Measurements from ENCODE around the gene SLC8A1.

SLC8A1 gene

DNA sequence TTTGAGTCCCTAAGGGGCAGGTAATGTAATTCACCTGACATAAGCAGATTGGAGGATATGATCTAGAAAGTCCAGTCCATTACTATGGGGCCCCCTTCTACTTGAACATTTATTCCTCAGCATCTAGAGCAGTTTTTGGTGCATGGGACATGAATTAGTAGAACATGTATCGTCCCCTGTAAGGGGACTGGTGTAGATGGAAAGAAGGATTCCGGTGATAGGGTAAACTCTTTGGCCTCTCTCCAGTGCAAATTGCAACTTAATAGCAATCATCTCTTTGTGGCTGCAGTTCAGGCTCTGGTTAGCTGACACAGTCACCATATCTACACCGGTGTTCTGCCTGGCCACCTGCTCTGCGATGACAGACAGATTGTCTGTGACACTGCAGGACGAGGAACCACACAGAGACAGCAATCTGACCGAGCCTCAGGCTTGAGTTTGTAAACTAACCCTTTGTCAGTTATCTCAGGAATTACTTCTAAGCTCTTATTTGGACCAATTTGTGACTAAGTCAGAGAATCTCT, 6.4 kb upstream of the SLC8A1 start:
- no peak for DNase-seq (ENCODE audit: low read depth)

- no peak for DNase-seq (ENCODE audit: low read depth)
These were observed 5.9 kb upstream of the SLC8A1 start for GRCh38 chr2:40457837-40458236.

DNA sequence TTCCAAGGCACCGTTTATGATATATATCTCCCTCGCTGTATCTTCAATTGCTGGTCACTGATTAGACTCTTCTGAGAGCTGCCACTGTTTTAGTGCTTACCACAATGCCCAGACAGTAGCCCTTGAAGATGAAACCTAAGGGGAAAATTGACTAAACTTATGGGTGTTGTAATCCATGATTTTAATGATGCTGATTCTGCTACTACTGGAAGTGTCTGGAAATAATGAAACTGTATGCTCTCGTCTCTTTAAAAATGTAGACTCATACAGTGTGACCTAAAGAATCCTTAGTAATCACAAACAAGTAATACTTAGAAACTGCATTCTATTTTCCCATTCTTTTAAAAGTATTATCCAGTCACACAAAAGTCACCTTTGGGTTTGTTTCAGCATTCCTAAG, 5.5 kb upstream of the SLC8A1 start:
- no peak for DNase-seq (ENCODE audit: low read depth)

- DNase-seq (ENCODE audit: low read depth): no peak
These were observed 5.0 kb upstream of the SLC8A1 start for GRCh38 chr2:40456926-40457325.

DNA sequence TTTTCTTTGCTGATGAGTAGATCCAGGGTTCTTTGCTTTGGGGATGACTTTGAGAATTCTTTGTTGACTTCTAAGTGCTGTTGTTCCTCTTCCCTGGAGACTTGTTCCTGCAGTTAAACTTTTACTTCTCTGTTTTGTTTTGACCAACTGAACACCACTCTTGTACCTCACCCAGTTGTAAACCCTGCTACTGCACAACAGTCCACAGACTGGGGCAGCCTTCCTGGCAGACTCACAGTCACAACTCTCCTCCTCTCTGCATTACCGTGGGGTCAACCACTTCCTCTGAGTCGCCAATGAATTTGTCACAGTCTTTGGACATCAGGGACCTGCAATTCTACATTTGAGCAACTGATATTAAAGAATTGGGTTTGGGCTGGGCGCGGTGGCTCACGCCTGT, 3.8 kb upstream of the SLC8A1 start:
- DNase-seq (ENCODE audit: low read depth): no peak

DNA sequence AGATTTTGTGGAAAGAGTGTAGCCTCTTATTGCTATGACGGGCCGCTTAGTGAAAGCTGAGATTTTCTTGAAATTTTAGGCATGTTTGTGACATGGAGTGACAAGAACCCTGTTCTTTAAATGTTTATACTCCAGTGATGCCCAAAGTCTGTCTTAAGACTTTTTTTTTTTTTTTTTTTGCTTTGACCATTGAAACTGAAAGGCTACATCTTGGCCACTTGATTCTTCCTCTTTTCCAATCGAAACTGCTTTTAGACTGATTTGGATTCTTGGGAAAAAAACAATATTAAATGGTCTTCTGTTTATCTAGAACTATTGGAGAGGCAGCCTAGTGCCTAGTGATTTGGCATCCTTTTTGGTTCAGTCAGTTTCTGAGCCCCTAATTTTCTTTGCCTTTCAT, 2.4 kb upstream of the SLC8A1 start:
- no peak for DNase-seq (ENCODE audit: low read depth)

DNA sequence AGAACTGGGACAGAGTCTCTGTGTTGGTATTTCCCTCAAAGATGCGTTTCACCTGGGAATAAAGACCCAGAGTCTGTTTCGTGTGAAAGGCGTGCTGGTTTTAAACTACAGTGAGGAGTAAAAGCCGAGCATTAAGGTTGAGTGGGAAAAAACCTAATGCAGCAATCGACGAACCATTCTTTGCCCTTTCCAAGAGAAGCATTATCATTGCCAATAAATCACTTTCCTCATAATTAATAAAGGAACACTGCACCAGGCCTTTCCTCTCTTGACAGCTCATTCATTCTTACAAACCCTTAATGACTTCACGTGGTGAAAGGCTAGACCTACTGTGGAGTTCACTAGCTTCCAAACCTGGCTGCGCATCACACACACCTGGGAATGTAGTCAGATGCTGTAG, 896 bp upstream of the SLC8A1 start:
- DNase-seq (ENCODE audit: low read depth): no peak

DNA sequence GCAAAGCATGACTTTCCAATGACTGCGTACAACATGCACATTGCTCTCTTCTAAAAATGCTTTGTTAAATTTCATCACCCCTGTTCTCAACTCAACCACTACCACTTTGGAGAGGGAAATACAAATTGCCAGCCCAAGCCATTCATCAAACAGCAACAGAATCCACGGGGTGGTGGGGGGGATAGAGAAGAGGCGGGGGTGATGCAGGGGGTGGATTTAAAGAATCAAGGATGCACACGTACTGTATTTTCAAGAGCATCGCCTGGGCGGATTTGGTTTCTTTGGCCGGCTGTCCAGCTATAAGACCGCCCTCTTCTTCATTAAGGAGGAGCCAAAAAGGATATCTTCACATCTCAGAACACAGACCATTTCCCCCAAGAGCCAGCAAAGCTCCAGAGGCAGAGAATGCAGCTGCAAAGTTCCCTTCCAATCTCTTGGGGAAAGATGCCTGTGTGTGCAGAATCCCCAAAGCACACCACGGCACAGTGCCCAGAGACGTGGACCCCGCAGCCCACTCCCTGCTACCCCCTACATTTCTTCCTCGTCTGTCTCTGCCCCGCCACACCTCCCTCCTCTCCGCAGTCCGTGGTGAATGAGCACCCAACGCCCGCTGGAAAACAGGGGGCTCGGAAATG, 977 bp downstream of the SLC8A1 start:
- no peak for DNase-seq (ENCODE audit: low read depth)

DNA sequence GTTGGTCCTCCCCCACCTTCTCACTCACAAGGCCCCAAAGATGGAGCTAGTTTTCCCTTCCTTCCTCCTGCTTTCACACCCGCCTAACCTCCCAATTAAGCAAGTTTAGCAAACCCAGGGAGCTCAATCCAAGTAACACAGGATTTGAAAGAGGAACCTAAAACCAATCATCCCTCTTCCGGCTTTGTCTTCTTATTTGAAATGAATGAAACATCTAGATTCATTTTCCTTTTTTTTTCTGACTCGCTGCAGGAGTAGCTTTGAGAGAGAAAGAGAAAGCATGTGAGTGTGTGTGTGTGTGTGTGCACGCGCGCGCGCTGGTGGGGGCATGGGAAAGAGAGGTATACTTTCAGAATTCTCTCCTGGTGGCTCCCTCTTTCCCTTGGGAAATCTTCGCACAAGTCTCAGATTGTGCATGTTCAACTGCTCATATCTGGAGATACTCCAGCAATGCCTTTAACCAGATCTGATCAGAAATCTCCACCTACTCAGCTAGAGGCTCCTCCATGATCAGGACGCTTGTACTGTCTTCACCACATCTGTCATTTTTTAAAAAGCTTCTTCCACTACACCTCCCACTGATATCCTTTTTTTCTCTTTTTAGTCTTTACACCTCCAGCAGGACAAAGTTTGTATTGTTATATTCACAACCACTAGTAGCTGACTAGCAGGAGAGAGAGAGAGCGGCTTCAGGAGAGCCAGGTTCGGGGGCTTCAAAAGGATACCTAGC, 1.7 kb downstream of the SLC8A1 start:
- no peak for DNase-seq (ENCODE audit: low read depth)

DNA sequence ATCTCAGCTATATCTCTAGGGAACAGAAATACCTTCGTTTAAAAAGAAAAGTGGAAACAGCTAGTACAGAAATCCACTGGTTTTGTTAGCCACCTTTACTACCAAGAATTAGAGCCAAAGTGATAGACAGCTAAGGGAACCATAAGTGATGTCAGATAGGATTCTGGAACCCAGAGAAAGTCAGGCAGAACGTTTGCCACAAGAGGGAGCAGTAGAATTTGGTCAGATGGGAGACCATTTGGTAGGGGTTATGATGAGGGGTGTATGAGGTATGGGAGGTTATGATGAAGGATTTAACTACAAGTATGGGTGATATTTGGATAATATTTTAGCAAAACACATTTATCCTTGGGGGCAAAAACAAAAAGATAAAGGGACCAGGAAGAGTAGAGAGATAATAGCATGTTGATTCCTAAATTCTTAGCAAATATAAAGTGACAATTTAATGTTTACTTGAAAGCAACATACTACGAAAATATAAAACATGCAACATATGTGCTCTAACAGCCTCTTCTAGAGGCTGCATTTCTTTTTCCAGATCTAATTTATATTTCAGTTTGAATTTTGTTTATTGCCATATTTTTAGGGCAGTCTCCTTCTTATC, 3.3 kb downstream of the SLC8A1 start:
- no peak for DNase-seq (ENCODE audit: low read depth)

- DNase-seq (ENCODE audit: low read depth): no peak
These were observed 6.4 kb downstream of the SLC8A1 start for GRCh38 chr2:40445467-40445866.

DNA sequence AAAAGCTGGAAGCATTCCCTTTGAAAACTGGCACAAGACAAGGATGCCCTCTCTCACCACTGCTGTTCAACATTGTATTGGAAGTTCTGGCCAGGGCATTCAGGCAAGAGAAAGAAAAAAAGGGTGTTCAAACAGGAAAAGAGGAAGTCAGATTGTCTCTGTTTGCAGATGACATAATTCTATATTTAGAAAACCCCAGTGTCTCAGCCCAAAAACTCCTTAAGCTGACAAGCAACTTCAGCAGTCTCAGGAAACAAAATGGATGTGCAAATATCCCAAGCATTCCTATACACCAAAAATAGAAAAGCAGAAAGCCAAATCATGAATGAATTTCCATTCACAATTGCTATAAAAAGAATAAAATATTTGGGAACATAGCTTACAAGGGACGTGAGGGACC, 11.1 kb downstream of the SLC8A1 start:
- no peak for DNase-seq (ENCODE audit: low read depth)

DNA sequence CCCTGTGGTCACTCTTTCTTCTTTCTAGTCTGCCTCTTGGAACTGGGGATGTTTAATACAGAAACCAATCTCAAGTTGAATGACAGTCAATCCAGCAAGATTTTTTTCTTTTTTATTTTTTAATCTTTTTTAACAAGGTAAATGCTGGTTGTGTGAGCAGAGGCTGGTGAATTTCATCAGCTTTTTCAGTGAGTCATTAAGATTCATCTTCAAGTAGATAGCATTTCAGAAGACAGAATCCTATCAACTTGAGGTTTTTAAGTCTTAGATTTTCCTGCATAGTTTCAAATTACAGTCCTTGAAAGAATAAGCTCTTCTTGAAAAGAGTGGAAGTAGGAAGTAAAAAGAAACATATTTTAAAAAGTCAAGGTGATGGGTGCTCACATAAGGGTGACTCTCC, 12.4 kb downstream of the SLC8A1 start:
- DNase-seq (ENCODE audit: low read depth): no peak

DNA sequence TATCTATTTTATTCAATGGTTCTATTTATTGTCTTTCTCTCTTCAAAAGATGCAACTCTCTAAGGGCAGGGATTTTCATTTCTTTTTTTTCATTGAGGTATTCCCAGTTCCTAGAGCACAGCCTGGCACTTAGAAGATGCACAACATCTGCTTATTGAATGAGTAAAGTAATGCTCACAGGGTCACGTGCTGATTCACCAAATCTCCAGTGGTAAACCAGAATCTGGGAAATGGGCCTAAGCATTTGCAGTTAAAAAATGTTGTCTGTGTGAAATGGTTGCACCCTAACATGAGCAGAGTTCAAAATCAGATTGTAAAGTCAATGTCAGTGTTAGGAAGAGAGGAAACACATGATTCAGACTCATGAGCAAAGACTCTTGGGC, 15.8 kb downstream of the SLC8A1 start:
- DNase-seq (ENCODE audit: low read depth): no peak

GRCh38 chr2:40435426-40436092, 16.3 kb downstream of the SLC8A1 start:
- DNase-seq (ENCODE audit: low read depth): no peak

DNA sequence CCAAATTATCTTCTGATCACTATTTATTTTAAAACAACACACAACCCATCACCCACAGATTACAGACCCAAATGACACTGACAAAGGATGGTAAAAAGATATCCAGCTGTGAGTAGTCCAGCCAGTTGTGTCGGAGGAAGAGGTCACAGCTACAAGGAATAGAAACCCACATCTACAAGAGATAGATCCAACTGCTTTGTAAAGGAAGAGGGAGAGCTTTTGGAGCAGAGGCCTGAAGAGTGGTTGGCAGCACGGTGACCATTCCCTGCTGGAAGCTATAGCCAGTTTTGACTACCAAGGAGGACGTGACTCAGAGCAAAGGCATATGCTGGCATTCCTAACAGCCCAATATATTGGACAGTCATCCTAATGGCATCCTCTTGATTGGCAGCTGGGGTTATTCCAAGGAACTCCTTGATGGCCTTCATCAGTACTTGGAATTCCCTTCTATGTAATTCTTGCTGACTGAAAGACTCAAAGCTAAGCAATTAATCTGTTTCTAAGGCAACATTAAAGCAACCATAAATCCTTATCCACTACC, 17.1 kb downstream of the SLC8A1 start:
- DNase-seq (ENCODE audit: low read depth): no peak

- no peak for DNase-seq (ENCODE audit: low read depth)
These were observed 18.2 kb downstream of the SLC8A1 start for GRCh38 chr2:40433736-40434135.

DNA sequence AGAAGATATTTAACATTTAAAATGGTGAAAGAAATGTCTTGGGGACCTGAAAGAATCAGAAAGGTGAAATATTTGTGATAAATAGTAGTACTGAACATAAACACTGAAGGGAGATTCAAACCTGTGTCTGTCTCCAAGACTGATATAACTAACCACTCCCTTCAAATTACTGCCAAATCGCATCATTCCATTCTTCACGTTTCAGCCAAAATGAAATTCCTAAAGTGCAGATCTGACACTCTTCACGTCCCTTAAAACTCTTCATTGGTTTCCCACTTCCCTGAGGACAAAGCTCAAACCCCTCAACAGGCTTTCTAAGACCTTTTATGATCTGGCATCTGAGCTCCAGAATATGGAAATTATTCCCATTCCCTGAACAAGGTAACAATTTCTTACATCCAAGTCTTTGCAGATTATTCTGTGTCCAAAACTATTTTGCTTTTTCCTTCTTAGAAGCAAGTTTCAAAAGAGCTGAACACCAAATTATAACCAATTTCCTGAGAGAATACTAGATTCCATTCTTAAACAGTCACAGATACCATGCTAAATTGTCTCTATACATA, 18.9 kb downstream of the SLC8A1 start:
- DNase-seq (ENCODE audit: low read depth): no peak

DNA sequence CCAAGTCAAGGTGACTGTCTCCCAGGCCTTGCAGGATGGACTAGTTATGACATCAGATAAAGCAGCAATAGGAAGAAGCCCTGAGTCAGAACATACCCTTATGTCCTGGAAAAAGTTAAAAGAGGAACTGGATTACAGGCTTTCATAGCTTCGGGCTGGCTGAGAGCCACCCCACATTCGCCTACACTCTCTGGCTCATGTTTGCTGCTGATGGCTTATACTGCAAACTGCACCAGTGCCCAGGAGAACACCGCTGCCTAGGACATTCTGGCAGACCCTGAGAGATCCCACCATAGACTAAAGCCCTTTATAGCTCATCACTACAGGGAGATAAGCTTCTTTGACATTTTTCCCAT, 20.3 kb downstream of the SLC8A1 start:
- no peak for DNase-seq (ENCODE audit: low read depth)

GRCh38 chr2:40430776-40431599, 20.9 kb downstream of the SLC8A1 start:
- DNase-seq (ENCODE audit: low read depth): no peak

GRCh38 chr2:40428439-40428838, 23.5 kb downstream of the SLC8A1 start:
- no peak for DNase-seq (ENCODE audit: low read depth)
